ENCODE data around the gene TRAF3. TPM values are rescaled to one million over a fixed set of nuclear protein-coding genes. Genes with fewer than 3 reads are reported as not detected.

Gene TRAF3
- total and polyA plus RNA-seq, 3 donors from 2014 or later: 24.3 to 38.8 (median 38.2) TPM

GRCh38 chr14:102739190-102739469, 38.1 kb upstream of the TRAF3 start:
- Histone ChIP-seq H3K36me3 (ENCODE audit: low read depth, missing control alignments) (no peaks in the 10 kb centered on the region), H3K9me3 (no peaks in the 10 kb centered on the region), H3K27ac (no peak overlapping the region), H3K4me1 (no peaks in the 10 kb centered on the region), H3K27me3 (no peaks in the 10 kb centered on the region), H3K4me3 (no peak overlapping the region)
- intact Hi-C loops (cut with DNase I; ENCODE audit: low total_unique reads): no loop called here
- TF ChIP-seq POLR2A (IDR thresholded peaks at IDR 0.05) (no peak), CTCF (IDR thresholded peaks at IDR 0.05) (no peak)
- DNase-seq: no peak
- WGBS, 2 donors: 89 to 100% methylated on average over 1 to 3 of the region's 3 CpGs

DNA sequence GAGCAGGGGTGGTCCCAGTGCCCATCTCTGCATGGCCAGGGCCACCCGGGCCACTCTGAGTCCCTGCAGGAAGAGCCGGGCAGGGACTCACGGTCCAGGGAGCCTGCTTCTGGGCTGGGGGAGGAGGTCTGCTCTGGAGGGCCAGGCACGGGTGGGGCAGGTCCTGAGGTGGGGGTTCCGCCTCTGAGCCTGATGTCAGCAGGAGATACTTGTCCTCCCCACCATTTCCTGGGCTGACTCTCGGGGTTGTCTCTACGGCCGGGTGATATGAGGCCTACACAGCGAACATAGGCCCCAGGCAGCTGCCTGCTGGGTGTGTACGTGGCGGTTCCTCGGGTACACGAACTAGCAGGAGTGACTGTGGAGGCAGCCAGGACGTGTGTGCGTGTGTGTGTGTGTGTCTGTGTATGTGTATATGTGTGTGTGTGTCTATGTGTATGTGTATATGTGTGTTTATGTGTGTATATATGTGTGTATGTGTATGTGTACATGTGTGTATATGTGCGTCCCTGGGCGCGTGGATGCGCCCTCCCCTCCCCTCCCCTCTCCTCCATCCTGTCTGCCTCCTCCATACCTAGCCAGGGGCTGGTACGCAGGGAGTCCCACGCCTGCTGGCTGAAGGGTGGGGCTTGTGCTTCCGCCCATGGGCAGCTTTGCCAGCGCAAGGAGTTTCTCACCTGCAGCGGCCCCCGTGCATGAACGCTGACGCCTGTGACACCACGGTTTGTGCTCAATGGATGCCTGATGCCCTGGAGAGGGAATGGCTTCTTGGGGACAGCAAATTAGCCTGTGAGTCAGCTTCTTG, 30.4 kb upstream of the TRAF3 start:
- Histone ChIP-seq H3K4me3 (no peak overlapping the region), H3K27ac (no peak overlapping the region), H3K9me3 (no peaks in the 10 kb centered on the region), H3K36me3 (ENCODE audit: low read depth, missing control alignments) (no peaks in the 10 kb centered on the region), H3K27me3 (no peaks in the 10 kb centered on the region), H3K4me1 (no peaks in the 10 kb centered on the region)
- 95% methylated on average over 13 to 24 of the region's 28 CpGs for WGBS, 2 donors
- DNase-seq: no peak
- TF ChIP-seq POLR2A (IDR thresholded peaks at IDR 0.05) (no peak), CTCF (IDR thresholded peaks at IDR 0.05) (no peak)
- intact Hi-C loops (cut with DNase I; ENCODE audit: low total_unique reads): no loop called here

DNA sequence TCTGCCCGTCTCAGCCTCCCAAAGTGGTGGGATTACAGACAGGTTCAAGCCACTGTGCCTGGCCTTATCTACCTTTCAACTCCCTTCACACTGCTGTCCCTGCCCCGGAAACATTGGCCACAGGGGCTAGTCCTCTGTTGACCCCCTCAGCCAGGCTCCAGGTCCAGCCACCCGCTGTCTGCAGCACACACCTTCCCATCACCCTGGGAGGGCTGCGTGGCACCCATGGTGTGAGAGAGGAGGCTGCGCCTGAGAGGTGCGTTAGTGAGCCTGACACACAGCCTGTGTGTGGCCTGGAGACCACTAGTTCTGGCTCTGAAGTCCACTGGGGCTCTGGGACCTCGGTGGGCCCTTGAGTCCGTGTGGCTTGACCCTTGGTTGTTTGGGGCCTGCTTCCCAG, 28.4 kb upstream of the TRAF3 start:
- H3K9me3 ChIP-seq: no peaks in the 10 kb centered on the region
- no peaks in the 10 kb centered on the region for H3K36me3 ChIP-seq (ENCODE audit: low read depth, missing control alignments)
- H3K27me3 ChIP-seq: no peaks in the 10 kb centered on the region
- no peak for DNase-seq
- no peak for TF ChIP-seq CTCF (IDR thresholded peaks at IDR 0.05)
- no peak for TF ChIP-seq POLR2A (IDR thresholded peaks at IDR 0.05)
- no peak overlapping the region for H3K4me3 ChIP-seq
- no peak overlapping the region for H3K27ac ChIP-seq
- no peaks in the 10 kb centered on the region for H3K4me1 ChIP-seq
- 90 to 100% methylated on average over 2 to 8 of the region's 8 CpGs for WGBS, 2 donors
- intact Hi-C loops (cut with DNase I; ENCODE audit: low total_unique reads): no loop called here

GRCh38 chr14:102749393-102750305, 27.6 kb upstream of the TRAF3 start:
- no peaks in the 10 kb centered on the region for H3K27me3 ChIP-seq
- H3K4me3 ChIP-seq: no peak overlapping the region
- no peak for DNase-seq
- WGBS, 2 donors: 77 to 84% methylated on average over 18 to 33 of the region's 33 CpGs
- no peak for TF ChIP-seq POLR2A (IDR thresholded peaks at IDR 0.05)
- no peak for TF ChIP-seq CTCF (IDR thresholded peaks at IDR 0.05)
- H3K4me1 ChIP-seq: no peaks in the 10 kb centered on the region
- intact Hi-C loops (cut with DNase I; ENCODE audit: low total_unique reads): no loop called here
- no peaks in the 10 kb centered on the region for H3K9me3 ChIP-seq
- no peaks in the 10 kb centered on the region for H3K36me3 ChIP-seq (ENCODE audit: low read depth, missing control alignments)
- H3K27ac ChIP-seq: no peak overlapping the region
